HepG2 (cell line): ENCODE data around the gene POFUT2. TPM values are rescaled to one million over a fixed set of nuclear protein-coding genes. Genes with fewer than 3 reads are reported as not detected.

ENCODE experiments used
- ATAC-seq: fragments of 200-7000 bp; cut with Tn5 transposase; 3 replicates; pipeline ENCODE4 v1.9.1; 2020; ENCODE audit warnings: mild to moderate bottlenecking, moderate library complexity
- BruUV-seq: library from RNA; stranded (reverse); fragments of 400-500 nt; replicated peaks from 2 replicates; lab custom pipeline; 2021; lab: Mats Ljungman, UMichigan
- CTCF ChIA-PET: fragments of 300-600 bp; formaldehyde crosslinking; extraction: SDS; loops from one replicate; lab custom pipeline; 2021; ENCODE audit warnings: low total read pairs, inconsistent platforms, low intra/inter-chr PET ratio; lab: Yijun Ruan, JAX
- POLR2A ChIA-PET: fragments of 350-600 bp; sonication (Branson Sonifier 250); formaldehyde crosslinking; loops from one replicate; lab custom pipeline; 2020; ENCODE audit warnings: antibody characterized with exemption, inconsistent platforms; lab: Yijun Ruan, JAX
- DNase-seq: peaks from one replicate; pipeline ENCODE4 v3.0.0-alpha.2; 2015; ENCODE audit warnings: low spot score
- FAIRE-seq: peaks from 3 replicates; lab custom pipeline; 2011; peaks lifted over from hg19 to GRCh38; lab: Jason Lieb, UNC
- H2AFZ ChIP-seq: one replicate; pipeline ENCODE4 v1.6.1; 2011; ENCODE audit warnings: low read length, inconsistent platforms
- H3K27ac ChIP-seq: fragments of 300-600 bp; 3 replicates; pipeline ENCODE4 v1.8.0; 2011; ENCODE audit warnings: mixed run types, mild to moderate bottlenecking, mixed read lengths, low read length, inconsistent platforms; ENCODE audit not compliant: insufficient read depth; ENCODE audit errors: extremely low read length
- H3K27me3 ChIP-seq, 2 experiments: fragments of 200-600 bp in 1 of 2; 2 replicates in 1 of 2; 3 replicates in 1 of 2; pipeline versions ENCODE4 v1.6.0 to v1.8.0; 2011; ENCODE audit warnings: low read length in 2 of 2, mild to moderate bottlenecking in 2 of 2, moderate library complexity in 2 of 2, inconsistent platforms in 1 of 2; ENCODE audit not compliant: insufficient read depth in 2 of 2, control insufficient read depth in 1 of 2
- H3K36me3 ChIP-seq, 2 experiments: fragments of 200-600 bp in 1 of 2; replicated peaks in 1 of 2; 2 replicates in 1 of 2; 3 replicates in 1 of 2; pipeline versions ENCODE4 v1.5.1 to v1.8.0; 2011; ENCODE audit warnings: low read length in 2 of 2, inconsistent platforms in 1 of 2; ENCODE audit not compliant: insufficient read depth in 2 of 2, control insufficient read depth in 1 of 2
- H3K4me1 ChIP-seq: 2 replicates; pipeline ENCODE4 v1.5.1; 2012; ENCODE audit warnings: low read length, inconsistent platforms; ENCODE audit not compliant: insufficient read depth
- H3K4me2 ChIP-seq: 2 replicates; pipeline ENCODE4 v1.6.0; 2011; ENCODE audit warnings: low read depth, low read length, inconsistent platforms
- H3K4me3 ChIP-seq, 3 experiments: fragments of 200-600 bp in 1 of 3; sonication (generic), shearing (Covaris generic) in 1 of 3; replicated peaks in 1 of 3; 2 replicates each; pipeline ENCODE4 v1.5.1; 2011 to 2016; ENCODE audit warnings: low read length in 3 of 3, inconsistent platforms in 2 of 3, low read depth in 2 of 3, mild to moderate bottlenecking in 2 of 3, control low read depth in 1 of 3, mixed read lengths in 1 of 3; ENCODE audit not compliant: insufficient read depth in 1 of 3
- H3K79me2 ChIP-seq: one replicate; pipeline ENCODE4 v1.6.1; 2011; ENCODE audit warnings: low read length, inconsistent platforms; ENCODE audit not compliant: insufficient read depth
- H3K9ac ChIP-seq: 2 replicates; pipeline ENCODE4 v1.6.0; 2011; ENCODE audit warnings: mild to moderate bottlenecking, low read depth, low read length, inconsistent platforms; ENCODE audit not compliant: insufficient read depth
- H3K9me3 ChIP-seq: 2 replicates; pipeline ENCODE4 v1.5.1; 2012; ENCODE audit warnings: mild to moderate bottlenecking, low read length
- H4K20me1 ChIP-seq: 2 replicates; pipeline ENCODE4 v1.6.0; 2011; ENCODE audit warnings: inconsistent platforms, mild to moderate bottlenecking, low read length, moderate library complexity; ENCODE audit not compliant: insufficient read depth
- ADNP ChIP-seq: sonication (generic); formaldehyde crosslinking; IDR thresholded peaks from 2 replicates; pipeline ENCODE4 v1.4.0; 2020; ENCODE audit warnings: missing genetic modification reagents
- CCAR2 ChIP-seq: fragments of 200-400 bp; formaldehyde crosslinking; optimal IDR thresholded peaks from 2 replicates; pipeline ENCODE3; 2018; ENCODE audit warnings: low read depth, mild to moderate bottlenecking, low read length, moderate library complexity
- CTCF ChIP-seq: sonication (generic); formaldehyde crosslinking; IDR thresholded peaks from 2 replicates; pipeline ENCODE4 v1.5.0; 2020; ENCODE audit warnings: mild to moderate bottlenecking, missing genetic modification reagents, moderate library complexity
- DMTF1 ChIP-seq: sonication (generic); formaldehyde crosslinking; IDR thresholded peaks from 2 replicates; pipeline ENCODE4 v1.4.0; 2020; ENCODE audit warnings: mild to moderate bottlenecking, missing genetic modification reagents
- GATAD2A ChIP-seq: IDR thresholded peaks from 2 replicates; pipeline ENCODE4 v1.6.1; 2016
- MNT ChIP-seq: fragments of 450-650 bp; IDR thresholded peaks from 2 replicates; pipeline ENCODE4 v1.6.1; 2016
- RBFOX2 ChIP-seq: fragments of 200-400 bp; formaldehyde crosslinking; IDR thresholded peaks from 2 replicates; pipeline ENCODE4 v1.6.1; 2017; ENCODE audit warnings: low read depth, mild to moderate bottlenecking, low read length
- ZKSCAN1 ChIP-seq: fragments of 150-350 bp; IDR thresholded peaks from 2 replicates; pipeline ENCODE4 v1.6.1; 2014; ENCODE audit warnings: low read length
- ZNF281 ChIP-seq: sonication (generic); formaldehyde crosslinking; IDR thresholded peaks from 2 replicates; pipeline ENCODE4 v1.4.0; 2020; ENCODE audit warnings: missing genetic modification reagents, borderline replicate concordance
- ZNF709 ChIP-seq: sonication (generic); formaldehyde crosslinking; IDR thresholded peaks from 2 replicates; pipeline ENCODE4 v1.5.0; 2020; ENCODE audit warnings: mild to moderate bottlenecking, missing genetic modification reagents
- WGBS: methylation state at CpG from one replicate; pipeline ENCODE4 v1.1.6; 2017; ENCODE audit warnings: low lambda C conversion rate; 5-methylcytosine and 5-hydroxymethylcytosine counted together
- in situ Hi-C: cut with HindIII; loops from 2 replicates; pipeline ENCODE4 v1.10.0; 2017; ENCODE audit warnings: low pct_unique_long_range_greater_than_20kb; ENCODE audit not compliant: extremely low pct_ligation_motif_present
- intact Hi-C: fragments of 100-400 bp; cut with micrococcal nuclease; formaldehyde crosslinking; loops from one replicate; pipeline ENCODE4 v1.10.0; 2022; ENCODE audit not compliant: unreplicated experiment
- polyA plus RNA-seq, 8 experiments: library from polyadenylated mRNA; depleted of rRNA in 3 of 8; stranded (reverse) in 7 of 8; unstranded in 1 of 8; fragments of >200 nt; fragmentation: Illumina TruSeq in 4 of 8; extraction: Trizol in 4 of 8; gene quantifications; 2 replicates each; pipeline versions ENCODE4 v1.2.1 to v1.2.3, GENCODE V29; 2011 to 2016; ENCODE audit warnings: low read depth in 4 of 8, missing spikeins in 1 of 8, mixed read lengths in 1 of 8; ENCODE audit not compliant: insufficient read depth in 1 of 8
- total RNA-seq, 5 experiments: library from RNA; depleted of rRNA; stranded (reverse); fragments of >200 nt; fragmentation: Illumina TruSeq; extraction: Trizol; gene quantifications; 2 replicates each; pipeline ENCODE4 v1.2.3, GENCODE V29; 2016; ENCODE audit warnings: low read depth in 1 of 5

The POFUT2 gene
- total and polyA plus RNA-seq, 2 of the 13 experiments (the other 11 are each of a cell fraction or from before 2014, with no cell fraction given), result 22.8 to 24.0 TPM

GRCh38 chr21:45252448-45252925 is 35.2 kb downstream of the POFUT2 start (continued):
- TF ChIP-seq DMTF1 (CRISPR knock-in tag), result no peak
- TF ChIP-seq CCAR2, result no peak
- TF ChIP-seq ZKSCAN1, result no peak

GRCh38 chr21:45251635-45252447 is 35.9 kb downstream of the POFUT2 start:
- WGBS, result 63% methylated on average over 12 of the region's 28 CpGs
- peaks cover 13 to 81% of the 10 kb centered on the region in 2 experiments for H3K27me3 ChIP-seq
- POLR2A ChIA-PET, result no interaction called here

More at GRCh38 chr21:45251635-45252447, 35.9 kb downstream of the POFUT2 start:
- CTCF ChIA-PET, result no interaction called here
- no peak overlapping the region for H3K27ac ChIP-seq
- no peak for DNase-seq
- peaks cover 4% of the 10 kb centered on the region; the same call in 1 of the 2 replicates for H3K9me3 ChIP-seq
- no peak overlapping the region for H3K9ac ChIP-seq
- no peaks in the 10 kb centered on the region for H3K36me3 ChIP-seq
- no peak overlapping the region for H3K4me3 ChIP-seq
- no peak for ATAC-seq
- H2AFZ ChIP-seq, result no peak overlapping the region
- H3K79me2 ChIP-seq, result no peaks in the 10 kb centered on the region
- no peaks in the 10 kb centered on the region for H4K20me1 ChIP-seq
- no TSS peak for BruUV-seq
- no peak overlapping the region for H3K4me2 ChIP-seq
- in situ Hi-C loops (no loop called here), intact Hi-C loops (no loop called here)
- H3K4me1 ChIP-seq, result peaks cover 34% of the 10 kb centered on the region
- TF ChIP-seq ZNF281 (CRISPR knock-in tag) (no peak), MNT (peak; percentile 56; the same call in 1 of the 2 replicates), GATAD2A (CRISPR knock-in tag) (no peak), RBFOX2 (no peak), ZNF709 (no peak), CTCF (no peak), ADNP (CRISPR knock-in tag) (no peak)
- no peak for FAIRE-seq
